Measurements from ENCODE around the gene NXN.
"Not testable (repeated sequence)": the region's sequence is repeated elsewhere in the genome, so short reads cannot be mapped to it uniquely, and the experiment has no call there.

The NXN gene

DNA sequence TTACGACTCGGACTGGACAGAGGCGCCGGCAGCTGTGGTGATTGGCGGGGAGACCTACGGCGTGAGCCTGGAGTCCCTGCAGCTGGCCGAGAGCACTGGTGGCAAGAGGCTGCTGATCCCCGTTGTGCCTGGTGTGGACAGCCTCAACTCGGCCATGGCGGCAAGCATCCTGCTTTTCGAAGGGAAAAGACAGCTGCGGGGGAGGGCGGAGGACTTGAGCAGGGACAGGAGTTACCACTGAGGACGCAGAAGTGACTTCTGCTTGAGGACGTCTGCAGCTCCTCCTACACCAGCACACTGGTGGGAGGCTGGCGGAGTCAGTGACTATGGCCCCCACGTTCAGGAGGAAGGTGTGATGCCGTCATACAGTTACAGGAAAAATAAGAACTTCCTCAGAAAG is 187.7 kb downstream of the NXN start:
- no peak for DNase-seq

DNA sequence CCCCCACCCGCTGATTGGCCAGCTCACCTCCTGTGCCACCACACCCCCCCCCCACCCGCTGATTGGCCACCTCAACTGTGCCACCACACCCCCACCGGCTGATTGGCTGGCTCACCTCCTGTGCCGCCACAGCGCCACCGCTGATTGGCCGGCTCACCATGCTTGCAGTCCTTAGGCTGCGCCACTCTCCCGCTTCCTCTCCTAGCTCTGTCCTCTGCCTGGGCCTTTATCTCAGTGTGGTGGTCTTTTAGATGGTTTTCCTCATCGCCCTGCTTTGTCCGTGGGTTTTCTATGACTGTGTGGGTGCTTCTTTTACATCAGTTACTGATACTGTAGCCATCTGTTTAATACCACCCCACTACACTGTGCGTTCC is 188.7 kb downstream of the NXN start:
- DNase-seq: not testable (repeated sequence)

DNA sequence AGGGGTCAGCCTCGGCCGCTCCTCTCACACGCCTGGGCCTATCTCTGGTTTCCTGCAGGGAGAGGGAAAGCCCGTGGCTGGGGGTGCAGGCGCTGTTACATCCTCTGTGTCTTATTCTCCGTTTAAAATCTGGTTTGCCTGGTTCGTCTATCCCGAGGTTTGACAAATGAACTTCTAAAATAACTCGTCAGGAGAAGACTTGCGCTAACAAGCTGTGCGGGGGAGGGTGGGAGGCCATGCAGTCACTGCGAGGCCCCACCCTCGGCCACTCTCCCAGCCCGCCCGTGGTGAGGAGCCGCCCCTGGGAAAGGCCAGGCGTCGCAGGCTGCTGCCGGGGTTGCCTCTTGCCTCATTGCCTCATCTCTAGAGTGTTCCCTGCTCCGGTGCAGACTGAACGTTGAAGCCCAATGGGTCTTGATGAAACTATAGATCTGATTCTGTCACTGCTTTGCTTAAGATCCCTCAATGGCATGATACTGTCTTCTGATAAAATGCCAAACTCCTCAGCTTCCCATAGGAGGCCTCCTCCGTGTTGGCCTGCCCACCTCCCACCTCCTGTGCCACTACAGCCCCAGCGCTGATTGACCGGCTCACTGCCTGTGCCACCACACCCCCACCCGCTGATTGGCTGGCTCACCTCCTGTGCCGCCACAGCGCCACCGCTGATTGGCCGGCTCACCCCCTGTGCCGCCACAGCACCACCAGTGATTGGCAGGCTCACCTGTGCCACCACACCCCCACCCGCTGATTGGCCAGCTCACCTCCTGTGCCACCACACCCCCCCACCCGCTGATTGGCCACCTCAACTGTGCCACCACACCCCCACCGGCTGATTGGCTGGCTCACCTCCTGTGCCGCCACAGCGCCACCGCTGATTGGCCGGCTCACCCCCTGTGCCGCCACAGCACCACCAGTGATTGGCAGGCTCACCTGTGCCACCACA is 189.4 kb downstream of the NXN start:
- not testable (repeated sequence) for DNase-seq

DNA sequence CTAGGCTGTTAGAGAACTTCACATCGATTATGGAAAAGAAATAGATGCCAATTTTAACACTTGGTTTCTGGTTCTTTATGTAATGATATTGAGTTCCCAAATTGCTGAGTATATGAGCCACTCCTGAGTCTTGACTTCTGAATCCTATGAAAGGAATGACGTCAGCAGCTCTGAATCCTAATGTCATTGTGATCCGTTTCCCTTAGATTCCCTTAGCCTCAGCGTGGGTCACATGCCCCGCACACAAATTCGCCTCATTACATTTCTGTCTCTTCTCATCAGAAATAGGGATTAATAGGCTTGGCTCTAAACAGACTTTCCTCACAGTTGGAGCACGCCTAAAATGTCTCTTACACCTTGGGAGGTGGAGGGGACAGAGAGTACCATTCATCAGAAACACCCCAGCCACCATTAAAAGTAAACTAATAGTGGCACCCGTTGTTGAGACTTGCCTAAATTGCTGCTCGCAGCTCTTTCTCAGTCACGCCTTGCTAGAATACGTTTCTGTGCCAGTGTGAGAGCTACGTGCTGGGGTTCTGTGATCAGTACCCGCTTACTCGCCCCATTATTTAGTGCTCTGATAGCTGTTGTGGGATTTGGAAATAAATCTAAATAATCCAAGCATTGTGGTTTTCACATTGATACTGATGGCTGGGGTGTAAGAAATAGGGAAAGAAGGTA is 190.3 kb downstream of the NXN start:
- DNase-seq: no peak

DNA sequence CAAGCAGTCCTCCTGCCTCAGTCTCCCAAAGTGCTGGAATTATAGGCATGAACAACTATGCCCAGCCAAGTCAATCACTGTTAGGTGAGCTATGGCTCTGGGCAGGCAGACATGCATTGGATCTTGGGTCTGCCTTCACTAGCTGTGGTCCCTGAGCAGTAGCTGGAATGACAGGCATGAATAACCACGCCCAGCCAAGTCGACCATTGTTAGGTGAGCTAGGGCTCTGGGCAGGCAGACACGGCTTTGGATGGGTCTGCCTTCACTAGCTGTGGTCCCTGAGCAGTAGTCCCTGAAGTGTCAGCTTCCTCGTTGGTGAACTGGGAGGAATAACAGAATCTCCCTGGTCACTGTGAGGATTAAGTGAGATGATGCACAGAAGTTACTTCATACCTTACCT is 191.0 kb downstream of the NXN start:
- no peak for DNase-seq

DNA sequence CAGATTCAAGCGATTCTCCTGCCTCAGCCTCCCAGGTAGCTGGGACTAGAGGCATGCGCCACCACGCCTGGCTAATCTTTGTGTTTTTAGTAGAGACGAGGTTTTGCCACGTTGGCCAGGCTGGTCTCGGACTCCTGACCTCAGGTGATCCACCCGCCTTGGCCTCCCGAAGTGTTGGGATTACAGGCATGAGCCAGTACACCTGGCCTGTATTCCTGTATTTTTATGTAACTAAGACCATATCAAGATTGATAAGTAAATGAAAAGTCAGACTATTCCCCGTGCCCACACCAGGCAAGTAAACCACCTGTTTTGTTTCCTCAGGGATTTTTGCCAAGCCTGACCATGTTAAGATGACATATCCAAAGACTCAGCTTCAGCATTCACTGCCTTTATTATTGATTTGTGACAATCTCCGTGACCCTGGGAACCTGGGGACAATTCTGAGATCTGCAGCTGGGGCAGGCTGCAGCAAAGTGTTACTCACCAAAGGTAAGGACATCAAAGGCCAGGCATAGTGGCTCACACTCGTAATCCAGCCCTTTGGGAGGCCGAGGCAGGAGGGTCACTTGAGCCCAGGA is 191.8 kb downstream of the NXN start:
- no peak for DNase-seq

DNA sequence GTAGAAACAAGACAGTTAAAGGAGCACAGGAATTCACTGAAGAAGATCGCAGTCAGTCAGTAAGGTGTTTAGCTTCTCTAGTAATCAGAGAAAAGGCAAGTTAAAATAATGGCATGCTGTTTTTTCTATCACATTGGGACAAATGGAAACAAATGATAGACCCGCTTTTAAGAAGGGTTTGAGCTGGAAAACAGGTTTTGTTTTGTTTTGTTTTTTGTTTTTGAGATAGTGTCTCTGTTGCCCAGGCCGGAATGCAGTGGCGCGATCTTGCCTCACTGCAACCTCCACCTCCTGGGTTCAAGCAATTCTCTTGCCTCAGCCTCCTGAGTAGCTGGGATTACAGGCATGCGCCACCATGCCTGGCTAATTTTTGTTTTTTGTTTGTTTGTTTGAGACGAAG is 193.7 kb downstream of the NXN start:
- not testable (repeated sequence) for DNase-seq

DNA sequence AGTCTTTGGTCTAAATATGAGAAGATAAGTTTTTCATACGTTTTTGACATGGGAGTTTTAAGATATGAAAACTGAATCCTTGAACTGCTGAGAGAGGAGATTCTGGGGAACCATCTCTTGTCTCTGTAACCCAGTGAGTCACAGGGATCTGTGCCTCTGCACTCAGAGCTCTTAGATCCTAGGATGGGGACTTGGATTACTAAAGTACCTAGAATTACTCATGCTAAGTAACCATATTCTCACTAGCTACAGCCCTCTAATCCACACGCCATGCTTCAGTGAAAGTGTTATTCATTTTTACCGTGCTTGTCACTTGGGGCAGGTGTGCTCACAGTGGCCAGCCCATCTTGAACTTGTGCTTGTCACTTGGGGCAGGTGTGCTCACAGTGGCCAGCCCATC is 195.4 kb downstream of the NXN start:
- DNase-seq: no peak

DNA sequence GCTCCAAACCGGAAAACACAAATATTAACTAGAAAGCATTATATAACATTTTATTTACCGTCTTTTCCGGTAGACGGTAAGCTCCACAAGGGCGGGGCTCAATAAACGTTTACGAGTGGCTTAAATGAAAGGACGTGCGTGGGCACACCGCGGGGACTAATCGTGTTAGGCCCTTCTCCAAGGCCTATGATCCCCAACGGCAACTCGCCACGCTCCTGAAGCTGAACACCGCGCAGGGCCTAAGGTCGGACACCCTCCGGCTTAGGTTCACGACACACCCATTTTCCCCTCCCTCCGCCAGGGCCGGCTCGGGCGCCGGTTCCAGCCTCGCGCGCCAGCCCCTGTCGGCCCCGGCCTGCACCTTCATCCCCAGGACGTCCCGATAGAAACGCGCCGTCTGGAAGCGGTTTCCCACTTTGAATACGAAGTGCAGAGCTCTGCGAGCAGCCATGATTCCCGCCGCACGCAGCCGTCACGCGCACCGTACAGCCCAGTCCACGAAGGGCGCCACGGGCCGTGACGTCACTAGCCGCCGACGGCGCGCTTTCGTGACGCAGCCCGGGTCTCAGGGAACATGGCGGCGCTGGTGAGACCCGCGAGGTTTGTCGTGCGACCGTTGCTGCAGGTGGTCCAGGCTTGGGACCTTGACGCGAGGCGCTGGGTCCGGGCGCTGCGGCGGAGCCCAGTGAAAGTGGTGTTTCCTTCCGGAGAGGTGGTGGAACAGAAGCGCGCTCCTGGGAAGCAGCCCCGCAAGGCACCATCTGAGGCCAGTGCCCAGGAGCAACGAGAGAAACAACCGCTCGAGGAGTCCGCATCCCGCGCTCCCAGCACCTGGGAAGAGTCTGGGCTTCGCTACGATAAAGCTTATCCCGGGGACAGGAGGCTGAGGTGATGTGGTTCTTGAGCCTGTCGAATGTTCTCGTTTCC is 197.5 kb downstream of the NXN start, which contains the start of the genes GLOD4 and MRM3:
GLOD4 (minus strand) TSS at position 476 of the 927 bp plus-strand sequence; CDS start at position 451, 25 bp downstream.
MRM3 (plus strand) TSS at position 549 of the 927 bp plus-strand sequence; CDS start at position 575, 26 bp downstream.
- peak; percentile 10 for DNase-seq

DNA sequence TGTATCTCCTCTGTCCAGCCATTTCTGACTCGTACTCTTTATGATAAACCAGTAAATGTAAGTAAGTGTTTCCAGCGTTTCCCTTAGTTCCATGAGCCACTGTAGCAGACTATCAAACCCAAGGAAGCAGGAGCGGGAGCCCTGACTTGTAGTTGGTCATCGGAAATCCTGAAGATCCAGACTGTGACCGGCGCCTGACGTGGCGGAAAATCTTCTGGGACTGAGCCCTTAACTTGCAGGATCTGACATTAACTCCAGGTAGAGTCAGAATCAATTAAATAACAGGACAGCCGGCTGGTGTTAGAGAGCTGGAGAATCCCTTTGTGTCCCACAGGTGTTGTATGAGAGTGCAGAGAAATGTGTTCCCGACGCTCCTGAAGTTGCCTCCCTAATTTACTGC is 201.5 kb downstream of the NXN start:
- no peak for DNase-seq

DNA sequence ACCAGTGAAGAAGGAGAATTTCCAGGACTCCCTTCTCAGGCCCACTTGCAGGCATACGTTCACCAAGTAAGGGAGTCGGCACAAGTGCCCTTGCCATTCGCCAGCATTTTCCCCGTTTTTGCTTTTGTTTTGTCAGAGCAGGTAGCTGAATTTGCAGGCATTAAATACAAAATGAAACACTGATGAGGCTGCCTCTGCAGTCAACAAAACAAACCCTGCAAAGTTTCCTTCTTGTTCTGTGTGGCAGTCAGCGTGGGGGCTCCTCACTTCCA is 205.3 kb downstream of the NXN start:
- no peak for DNase-seq

DNA sequence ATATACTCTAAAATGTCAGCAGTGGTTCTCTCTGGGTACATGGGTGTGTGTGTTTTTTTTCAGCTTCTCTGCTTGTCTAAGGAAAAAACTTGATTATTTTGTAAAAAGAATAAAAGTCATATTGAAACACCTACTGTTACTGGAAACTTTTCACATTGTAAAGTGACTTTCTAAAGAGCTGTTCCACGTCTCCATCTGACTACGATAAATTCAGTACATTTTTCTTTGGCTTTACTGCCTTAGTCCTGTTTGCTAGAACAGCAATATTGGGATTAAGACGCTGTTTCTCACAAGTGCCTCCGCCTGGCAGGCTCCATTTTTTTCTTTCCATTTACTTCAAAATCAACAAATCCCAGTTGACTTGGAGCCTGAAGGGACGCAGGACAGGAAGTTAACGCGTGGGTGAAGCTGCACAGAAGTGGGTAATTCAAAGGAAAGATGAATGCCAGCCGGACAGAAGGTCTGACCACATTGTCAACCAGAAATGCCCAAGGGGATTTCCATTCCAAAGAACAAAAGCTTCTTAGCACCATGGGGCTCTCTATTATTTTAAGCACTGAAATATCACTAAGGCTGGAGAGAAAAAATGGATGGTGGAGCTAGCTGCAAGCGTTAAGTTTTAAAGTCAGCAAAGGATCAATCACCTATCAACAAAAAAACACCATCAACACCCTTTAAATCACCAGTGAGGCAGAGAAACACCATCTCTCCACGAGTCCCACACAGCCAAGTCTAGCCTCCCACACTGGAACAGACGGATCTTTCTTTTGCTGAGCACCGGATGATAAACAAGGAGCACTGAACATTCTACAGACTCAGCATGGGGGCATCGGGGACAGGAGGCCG is 205.9 kb downstream of the NXN start:
- DNase-seq: no peak

DNA sequence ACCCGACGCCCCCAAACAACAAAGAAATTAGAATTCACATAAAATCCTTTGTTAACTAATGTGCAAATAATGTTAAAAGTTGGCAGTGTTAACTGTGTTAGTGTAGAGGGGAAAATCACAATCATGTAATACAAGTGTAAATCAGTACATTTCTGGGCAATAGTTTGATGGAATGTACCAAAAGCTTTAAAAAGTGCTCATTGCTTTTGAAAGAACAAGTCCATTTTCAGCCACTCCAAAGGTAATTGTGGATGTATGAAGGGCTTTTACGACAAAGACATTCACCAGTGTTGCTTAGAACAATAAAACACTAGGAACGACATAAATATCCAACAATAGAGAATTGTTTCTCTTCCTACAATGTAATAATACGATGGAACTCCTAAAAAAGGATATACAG is 206.6 kb downstream of the NXN start:
- DNase-seq: no peak

DNA sequence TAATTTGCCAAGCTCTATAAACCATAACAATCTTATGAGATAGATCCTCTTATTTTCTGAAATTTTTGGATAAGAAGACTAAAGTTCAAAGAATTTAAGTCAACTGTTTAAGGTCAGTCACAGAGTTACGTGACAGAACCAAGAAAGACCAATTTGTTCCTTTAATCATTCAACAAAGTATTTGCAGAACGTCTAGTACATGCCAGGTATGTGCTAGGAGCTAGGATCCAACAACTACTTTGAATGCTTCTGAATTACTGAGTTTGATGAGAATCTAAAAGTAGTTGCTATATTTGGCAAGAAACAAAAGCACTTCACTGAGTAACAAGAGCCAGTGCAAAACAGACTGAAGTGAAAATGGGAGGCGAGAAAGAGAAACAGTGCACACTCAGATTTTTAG is 212.5 kb downstream of the NXN start:
- no peak for DNase-seq

DNA sequence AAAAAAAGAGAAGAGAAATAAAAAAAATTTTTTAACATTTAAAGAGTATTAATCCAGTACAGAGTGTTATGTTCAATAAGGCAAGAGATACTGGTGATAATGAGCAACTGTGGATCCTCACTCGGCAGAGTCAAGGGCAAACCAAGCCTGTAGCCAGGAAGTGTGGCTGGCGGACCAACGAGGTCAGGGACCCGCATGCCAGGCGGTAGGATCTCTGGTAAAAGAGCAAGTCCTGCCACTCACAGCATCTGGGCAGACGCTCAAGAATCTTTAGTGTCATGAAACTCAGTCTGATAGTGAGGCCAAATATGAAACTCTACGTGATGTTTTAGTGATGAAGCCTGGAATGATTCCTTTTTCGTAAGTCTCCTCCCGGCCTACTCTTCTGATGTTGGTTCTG is 219.2 kb downstream of the NXN start:
- DNase-seq: no peak

DNA sequence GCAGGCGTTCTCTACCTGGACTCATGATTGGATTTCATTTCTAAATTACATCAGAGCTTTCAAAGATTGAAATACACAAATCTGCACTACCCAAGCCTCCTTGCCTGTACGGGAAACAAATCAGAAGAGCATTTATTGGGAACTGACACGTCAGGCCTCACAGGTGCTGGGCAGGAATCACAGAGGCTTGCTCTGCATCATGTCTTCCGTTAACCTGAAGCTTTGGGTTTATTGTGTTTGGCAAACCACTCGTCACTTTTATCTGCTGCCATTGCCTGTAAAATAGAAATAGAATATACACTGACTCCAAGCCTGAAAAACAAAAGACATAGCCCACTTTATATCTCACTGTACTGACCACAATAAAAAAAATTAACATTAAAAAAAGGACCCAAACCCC is 219.6 kb downstream of the NXN start:
- DNase-seq: no peak

DNA sequence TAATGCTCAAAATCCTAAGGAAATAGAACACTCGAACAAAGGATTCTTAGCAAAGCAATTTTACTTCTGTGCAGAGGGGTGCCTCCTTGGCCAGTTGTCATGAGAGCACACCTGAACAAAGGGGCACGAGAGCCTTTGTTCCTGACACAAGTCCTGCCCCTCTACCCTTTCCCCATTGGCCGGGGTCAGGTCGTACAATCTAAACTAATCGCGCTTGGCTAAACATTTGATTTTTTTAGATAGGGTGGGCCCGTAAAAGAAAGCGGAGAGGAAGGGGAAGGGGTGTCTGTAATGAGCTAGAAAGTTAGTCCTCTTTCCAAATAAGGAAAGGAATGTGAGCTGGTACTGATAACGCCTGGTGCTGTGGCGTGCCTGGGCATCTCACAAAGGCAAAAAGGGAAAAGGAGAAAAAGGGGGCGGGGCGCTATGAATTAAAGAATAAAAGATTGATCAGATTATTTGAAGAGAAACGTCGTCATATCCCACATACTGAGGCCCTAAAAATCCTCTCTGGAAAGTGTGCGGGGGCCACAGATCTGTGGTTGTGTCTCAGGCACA is 223.5 kb downstream of the NXN start:
- not testable (repeated sequence) for DNase-seq

DNA sequence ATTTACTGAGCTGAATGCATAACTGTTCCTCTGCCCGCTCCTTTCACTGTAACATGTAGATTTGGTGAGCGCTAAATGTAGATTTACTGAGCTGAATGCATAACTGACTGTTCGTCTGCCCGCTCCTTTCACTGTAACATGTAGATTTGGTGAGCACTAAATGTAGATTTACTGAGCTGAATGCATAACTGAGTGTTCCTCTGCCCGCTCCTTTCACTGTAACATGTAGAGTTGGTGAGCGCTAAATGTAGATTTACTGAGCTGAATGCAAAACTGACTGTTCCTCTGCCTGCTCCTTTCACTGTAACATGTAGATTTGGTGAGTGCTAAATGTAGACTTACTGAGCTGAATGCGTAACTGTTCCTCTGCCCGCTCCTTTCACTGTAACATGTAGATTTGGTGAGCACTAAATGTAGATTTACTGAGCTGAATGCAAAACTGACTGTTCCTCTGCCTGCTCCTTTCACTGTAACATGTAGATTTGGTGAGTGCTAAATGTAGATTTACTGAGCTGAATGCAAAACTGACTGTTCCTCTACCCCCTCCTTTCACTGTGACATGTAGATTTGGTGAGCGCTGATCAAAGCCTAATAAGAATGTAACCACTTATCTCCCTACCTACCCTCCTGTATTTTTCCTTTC is 224.1 kb downstream of the NXN start:
- not testable (repeated sequence) for DNase-seq

DNA sequence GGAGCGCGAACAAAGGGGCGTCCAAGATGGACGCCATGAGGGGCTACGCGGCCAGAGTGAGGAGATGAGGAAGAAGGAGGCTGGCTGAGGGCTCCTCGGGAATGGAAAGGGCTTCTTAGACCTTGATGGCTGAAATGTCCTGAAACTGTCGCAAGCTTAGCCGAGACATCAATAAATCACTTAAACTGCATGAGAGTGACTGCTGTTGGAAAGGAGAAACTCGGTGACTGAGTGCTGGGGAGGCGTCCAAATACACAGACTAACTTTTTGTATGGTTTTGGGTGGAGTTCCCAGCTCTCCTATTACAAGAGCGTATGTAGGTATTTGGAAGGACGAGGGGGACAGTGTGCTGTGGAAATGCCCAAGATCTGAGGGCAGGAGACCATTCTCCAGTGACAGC is 226.2 kb downstream of the NXN start:
- no peak for DNase-seq

DNA sequence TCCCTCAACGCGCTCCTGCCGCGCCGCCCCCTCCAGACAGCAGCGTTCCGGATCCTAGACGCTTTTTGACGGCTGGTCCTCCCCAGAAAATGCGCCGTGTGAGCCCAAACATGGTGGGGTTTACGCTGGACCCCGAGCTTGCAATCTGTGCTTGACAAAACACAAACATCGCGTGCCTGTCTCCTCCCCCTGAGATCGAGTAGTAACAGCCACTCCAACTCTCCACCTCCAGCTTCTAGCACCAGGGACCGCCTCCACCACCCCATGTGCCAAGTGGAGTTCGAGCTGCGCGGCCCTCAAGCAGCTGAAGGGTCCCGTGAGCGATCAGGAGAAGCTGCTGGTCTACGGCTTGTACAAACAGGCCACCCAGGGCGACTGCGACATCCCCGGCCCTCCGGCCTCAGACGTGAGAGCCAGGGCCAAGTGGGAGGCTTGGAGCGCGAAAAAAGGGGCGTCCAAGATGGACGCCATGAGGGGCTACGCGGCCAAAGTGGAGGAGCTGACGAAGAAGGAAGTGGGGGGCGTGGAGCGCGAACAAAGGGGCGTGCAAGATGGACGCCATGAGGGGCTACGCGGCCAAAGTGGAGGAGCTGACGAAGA is 226.9 kb downstream of the NXN start:
- no peak for DNase-seq
